HCT116 (cell line): ENCODE measurements around the gene MATK.

Experiments
- POLR2A ChIP-seq: IDR thresholded peaks from 2 replicates; pipeline ENCODE4 v1.7.0; 2011; ENCODE audit warnings: borderline replicate concordance; ENCODE audit not compliant: insufficient read depth, insufficient read length; ENCODE audit errors: extremely low read depth
- ZNF274 ChIP-seq: fragments of 200-500 bp; sonication (Bioruptor generic); IDR thresholded peaks from 2 replicates; pipeline ENCODE4 v1.6.1; 2014; ENCODE audit warnings: mild to moderate bottlenecking, low read depth, low read length, inconsistent platforms
- TF ChIP-seq, protein P1 (sequence below), 3 experiments: fragments of 200-600 bp in 1 of 3; sonication (generic) in 1 of 3; IDR thresholded peaks in 2 of 3; conservative IDR thresholded peaks in 1 of 3; 2 replicates each; pipeline ENCODE4 v1.5.1; 2012 to 2017; ENCODE audit warnings: low read depth in 2 of 3, low read length in 2 of 3, antibody characterized with exemption in 1 of 3, borderline replicate concordance in 1 of 3, control low read depth in 1 of 3, mild to moderate bottlenecking in 1 of 3, mixed read lengths in 1 of 3, mixed run types in 1 of 3, moderate library complexity in 1 of 3; ENCODE audit not compliant: insufficient read depth in 1 of 3
- TF ChIP-seq, protein P2 (sequence below): IDR thresholded peaks from 2 replicates; pipeline ENCODE4 v1.6.1; 2012
- TF ChIP-seq, protein P3 (sequence below): IDR thresholded peaks from 2 replicates; pipeline ENCODE4 v1.6.1; 2012; ENCODE audit warnings: low read depth

DNA sequence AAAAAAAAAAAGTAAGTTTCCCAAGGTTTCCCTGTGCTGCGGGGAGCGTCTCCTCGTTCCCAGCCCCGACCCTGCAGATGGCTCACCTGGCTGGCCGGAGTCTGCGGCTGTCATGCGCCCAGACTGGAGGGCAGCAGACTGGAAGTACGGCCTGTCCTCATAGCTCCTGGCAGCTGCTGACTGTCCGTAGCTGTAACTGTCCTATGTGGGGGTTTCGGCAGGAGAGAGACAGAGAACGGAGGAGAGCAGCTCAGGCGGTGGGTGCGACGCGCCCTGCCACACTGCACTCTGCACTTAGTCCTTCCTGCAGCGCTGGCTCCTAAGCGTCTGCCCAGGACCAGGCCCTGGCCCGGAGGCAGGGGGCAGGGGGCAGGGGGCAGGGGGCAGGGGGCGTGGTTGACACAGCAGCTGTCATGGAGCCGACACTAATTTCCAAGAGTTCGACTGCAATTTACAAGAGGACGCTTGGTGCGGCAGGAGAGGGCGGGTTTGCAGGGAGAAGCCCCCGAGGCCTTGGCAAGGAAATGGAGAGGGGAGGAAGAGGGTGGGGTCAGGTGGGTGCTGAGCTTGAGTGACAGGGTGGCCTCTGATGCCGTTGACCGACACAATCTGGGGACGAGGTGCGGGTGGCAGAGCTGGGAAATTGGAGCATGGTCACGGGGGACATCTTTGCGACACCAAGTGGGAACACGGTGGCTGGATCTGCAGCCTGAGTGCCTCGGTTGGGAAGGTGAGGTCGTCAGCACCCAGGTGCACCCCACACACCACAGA, 47.6 kb upstream of the MATK start:
- TF ChIP-seq, protein P1, sequence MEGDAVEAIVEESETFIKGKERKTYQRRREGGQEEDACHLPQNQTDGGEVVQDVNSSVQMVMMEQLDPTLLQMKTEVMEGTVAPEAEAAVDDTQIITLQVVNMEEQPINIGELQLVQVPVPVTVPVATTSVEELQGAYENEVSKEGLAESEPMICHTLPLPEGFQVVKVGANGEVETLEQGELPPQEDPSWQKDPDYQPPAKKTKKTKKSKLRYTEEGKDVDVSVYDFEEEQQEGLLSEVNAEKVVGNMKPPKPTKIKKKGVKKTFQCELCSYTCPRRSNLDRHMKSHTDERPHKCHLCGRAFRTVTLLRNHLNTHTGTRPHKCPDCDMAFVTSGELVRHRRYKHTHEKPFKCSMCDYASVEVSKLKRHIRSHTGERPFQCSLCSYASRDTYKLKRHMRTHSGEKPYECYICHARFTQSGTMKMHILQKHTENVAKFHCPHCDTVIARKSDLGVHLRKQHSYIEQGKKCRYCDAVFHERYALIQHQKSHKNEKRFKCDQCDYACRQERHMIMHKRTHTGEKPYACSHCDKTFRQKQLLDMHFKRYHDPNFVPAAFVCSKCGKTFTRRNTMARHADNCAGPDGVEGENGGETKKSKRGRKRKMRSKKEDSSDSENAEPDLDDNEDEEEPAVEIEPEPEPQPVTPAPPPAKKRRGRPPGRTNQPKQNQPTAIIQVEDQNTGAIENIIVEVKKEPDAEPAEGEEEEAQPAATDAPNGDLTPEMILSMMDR (IDR thresholded peaks at IDR 0.05 in 2 of 3, conservative IDR thresholded peaks at IDR 0.05 in 1 of 3; ENCODE audit: borderline replicate concordance in 1 of 3, insufficient read depth in 1 of 3, low read depth in 2 of 3, low read length in 2 of 3) = no peak
- TF ChIP-seq, protein P2, sequence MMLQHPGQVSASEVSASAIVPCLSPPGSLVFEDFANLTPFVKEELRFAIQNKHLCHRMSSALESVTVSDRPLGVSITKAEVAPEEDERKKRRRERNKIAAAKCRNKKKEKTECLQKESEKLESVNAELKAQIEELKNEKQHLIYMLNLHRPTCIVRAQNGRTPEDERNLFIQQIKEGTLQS = no peak
- TF ChIP-seq ZNF274 (no peak), POLR2A (no peak)
- TF ChIP-seq, protein P3, sequence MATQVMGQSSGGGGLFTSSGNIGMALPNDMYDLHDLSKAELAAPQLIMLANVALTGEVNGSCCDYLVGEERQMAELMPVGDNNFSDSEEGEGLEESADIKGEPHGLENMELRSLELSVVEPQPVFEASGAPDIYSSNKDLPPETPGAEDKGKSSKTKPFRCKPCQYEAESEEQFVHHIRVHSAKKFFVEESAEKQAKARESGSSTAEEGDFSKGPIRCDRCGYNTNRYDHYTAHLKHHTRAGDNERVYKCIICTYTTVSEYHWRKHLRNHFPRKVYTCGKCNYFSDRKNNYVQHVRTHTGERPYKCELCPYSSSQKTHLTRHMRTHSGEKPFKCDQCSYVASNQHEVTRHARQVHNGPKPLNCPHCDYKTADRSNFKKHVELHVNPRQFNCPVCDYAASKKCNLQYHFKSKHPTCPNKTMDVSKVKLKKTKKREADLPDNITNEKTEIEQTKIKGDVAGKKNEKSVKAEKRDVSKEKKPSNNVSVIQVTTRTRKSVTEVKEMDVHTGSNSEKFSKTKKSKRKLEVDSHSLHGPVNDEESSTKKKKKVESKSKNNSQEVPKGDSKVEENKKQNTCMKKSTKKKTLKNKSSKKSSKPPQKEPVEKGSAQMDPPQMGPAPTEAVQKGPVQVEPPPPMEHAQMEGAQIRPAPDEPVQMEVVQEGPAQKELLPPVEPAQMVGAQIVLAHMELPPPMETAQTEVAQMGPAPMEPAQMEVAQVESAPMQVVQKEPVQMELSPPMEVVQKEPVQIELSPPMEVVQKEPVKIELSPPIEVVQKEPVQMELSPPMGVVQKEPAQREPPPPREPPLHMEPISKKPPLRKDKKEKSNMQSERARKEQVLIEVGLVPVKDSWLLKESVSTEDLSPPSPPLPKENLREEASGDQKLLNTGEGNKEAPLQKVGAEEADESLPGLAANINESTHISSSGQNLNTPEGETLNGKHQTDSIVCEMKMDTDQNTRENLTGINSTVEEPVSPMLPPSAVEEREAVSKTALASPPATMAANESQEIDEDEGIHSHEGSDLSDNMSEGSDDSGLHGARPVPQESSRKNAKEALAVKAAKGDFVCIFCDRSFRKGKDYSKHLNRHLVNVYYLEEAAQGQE = no peak
